Left renal cortex interstitium (tissue), 4 donors: ENCODE data around the gene SULT1A1. TPM values are rescaled to one million over a fixed set of nuclear protein-coding genes. Genes with fewer than 3 reads are reported as not detected.
A peak's percentile ranks its signal among the peaks of the same experiment; 100 is the strongest.
"Not testable (repeated sequence)": the region's sequence is repeated elsewhere in the genome, so short reads cannot be mapped to it uniquely, and the experiment has no call there.

Experiments
- DNase-seq, 4 donors: peaks; one replicate each; pipeline ENCODE4 v3.0.0-alpha.2; 2013; ENCODE audit warnings: low read depth in 4 of 4, low spot score in 2 of 4, missing footprints in 1 of 4
- polyA plus RNA-seq, 4 donors: library from polyadenylated mRNA; unstranded; fragments of 120-200 nt; gene quantifications; one replicate each; pipeline ENCODE4 v1.2.1, GENCODE V29; 2013; ENCODE audit not compliant: insufficient read length in 4 of 4

Gene SULT1A1
- polyA plus RNA-seq, 4 donors = 21.4 to 28.6 (median 26.4) TPM

DNA sequence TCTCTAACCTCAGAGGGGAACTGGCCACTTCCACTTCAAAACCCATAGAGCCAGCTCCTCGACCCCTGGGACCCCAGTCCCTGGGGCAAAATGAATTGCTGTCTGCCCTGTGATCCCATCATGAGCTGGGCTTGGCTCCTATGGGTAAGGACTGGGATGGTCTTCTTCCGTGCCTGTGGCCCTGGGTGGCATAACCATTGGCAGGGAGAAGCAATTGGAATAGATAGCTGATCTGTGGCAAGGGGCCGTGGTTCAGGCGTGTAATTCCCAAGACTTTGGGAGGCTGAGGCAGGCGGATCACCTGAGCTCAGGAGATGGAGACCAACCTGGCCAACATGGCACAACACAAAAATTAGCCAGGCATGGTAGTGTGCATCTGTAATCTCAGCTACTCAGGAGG lies 17.3 kb downstream of the SULT1A1 start:
- no peak for DNase-seq

DNA sequence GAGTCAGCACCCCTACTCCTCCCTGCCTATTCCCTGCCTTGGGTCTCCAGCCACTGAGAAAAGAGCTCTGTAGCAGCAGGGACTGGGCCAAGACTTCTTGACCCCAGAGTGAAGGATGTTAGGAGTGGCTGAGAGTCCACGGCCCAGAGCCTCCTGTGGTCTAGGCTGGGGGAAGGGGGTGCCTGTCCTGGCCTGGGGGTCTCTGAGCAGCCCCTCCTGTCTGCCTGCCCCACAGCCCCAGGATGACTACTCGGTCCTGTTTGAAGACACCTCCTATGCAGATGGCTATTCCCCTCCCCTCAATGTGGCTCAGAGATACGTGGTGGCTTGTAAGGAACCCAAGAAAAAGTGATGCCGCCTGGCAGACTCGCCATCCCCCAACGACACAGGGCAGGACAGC lies 18.5 kb downstream of the SULT1A1 start:
- no peak for DNase-seq

DNA sequence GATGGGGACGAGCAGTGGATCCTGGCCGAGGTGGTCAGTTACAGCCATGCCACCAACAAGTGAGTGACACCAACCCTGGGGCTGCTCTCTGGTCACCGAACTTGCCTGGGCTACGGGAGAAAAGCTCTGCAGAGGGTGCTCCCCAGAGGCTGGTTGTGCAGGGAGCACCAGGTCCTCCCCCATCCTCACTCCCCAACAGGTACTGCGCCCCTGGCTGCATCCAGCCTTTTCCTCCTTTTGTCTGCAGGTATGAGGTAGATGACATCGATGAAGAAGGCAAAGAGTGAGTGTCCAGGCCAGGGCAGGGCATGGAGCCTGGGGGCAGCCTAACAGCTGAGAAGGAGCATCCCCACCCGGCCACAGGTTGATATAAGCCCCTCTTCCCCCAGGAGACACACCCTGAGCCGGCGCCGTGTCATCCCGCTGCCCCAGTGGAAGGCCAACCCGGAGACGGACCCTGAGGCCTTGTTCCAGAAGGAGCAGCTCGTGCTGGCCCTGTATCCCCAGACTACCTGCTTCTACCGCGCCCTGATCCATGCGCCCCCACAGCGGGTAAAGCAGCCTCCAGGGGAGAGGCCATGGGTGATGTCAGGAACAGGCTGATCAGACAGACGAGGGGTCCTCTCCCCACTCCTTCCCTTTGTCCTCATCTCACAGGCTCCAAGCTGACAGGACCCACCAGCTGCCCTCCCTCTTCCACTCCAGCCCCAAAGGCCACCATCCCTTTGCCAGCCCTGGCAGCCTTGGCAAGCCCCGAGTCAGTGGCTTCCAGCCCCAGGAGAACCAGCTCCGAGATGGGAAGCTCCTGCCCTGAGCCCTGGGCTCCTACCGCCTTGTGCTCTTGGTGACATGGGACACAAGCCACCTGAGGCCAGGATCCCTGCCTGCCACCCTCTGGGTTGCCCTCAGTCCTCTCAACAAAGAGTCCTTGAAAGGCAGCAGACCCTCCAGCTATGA lies 19.2 kb downstream of the SULT1A1 start:
- no peak for DNase-seq

DNA sequence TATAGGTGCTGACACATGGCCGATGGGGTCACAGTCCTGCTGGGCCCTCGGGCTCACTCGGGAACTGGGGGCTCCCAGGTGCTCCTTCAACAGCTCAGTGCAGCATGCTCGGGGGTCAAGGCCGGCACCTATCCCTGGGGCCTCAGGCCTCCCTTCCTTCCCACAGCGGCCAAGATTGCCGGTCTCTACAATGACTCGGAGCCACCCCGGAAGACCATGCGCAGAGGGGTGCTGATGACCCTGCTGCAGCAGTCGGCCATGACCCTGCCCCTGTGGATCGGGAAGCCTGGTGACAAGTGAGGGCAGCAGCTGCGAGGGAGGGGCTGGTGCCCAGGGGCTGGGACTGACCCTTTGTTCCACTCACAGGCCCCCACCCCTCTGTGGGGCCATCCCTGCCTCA lies 19.9 kb downstream of the SULT1A1 start:
- DNase-seq = no peak

DNA sequence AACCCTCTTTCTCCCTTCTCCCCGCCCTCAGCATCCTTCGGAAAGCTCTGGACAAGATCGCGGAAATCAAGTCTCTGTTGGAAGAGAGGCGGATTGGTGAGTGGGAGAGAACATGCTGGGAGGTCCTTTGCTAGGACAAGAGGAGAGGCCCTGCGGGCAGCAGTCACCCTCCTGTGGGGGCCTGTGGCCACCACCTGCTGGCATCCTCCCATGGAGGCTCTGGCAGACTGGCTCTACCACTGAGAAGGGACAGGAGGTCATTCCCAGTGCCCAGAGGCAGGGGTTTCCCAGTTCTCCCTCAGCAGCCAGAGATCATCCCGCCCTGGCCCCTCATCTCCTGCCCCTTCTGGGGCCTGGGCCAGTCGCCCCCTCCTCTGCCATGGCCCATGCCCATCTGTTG lies 20.8 kb downstream of the SULT1A1 start:
- DNase-seq = no peak

- DNase-seq = no peak
Measured at GRCh38 chr16:28587386-28587785, 22.5 kb downstream of the SULT1A1 start.

DNA sequence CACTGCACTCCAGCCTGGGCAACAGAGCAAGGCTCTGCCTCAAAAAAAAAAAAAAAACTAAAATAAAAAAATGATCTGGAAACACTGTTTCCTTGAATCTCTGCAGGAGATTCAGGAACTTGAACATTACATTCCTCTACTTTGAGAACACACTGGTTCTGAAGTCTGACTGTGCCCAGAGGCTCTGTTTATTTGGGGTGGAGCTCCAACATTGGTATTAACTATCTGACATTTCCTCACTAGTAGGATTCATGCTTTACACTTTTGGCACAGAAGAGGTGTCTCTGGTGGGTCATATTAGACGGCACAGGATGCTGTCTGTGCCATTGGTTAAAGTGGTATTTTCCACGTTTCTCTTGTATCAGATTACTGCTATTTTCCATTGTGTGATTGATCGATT lies 23.4 kb downstream of the SULT1A1 start:
- DNase-seq = no peak

DNA sequence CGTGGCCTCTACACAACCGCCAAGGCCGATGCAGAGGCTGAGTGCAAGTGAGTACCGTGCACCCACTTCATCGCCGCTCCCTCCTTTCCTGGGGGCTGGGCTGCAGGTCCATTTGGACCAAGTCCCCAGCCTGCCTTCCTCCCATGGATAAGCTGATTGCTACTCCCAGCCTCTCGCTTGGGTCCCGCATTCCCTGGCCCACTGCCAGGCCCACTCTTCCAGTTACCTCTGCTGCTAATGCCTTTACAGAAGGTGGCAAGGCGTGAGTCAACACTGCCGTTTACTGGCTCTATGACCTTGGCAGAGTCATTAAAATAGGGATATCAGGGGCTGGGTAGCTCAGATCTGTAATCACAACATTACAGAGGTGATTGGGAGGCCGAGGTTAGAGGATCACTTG lies 24.2 kb downstream of the SULT1A1 start:
- no peak for DNase-seq

GRCh38 chr16:28580726-28581315 lies 29.0 kb downstream of the SULT1A1 start:
- DNase-seq = no peak

DNA sequence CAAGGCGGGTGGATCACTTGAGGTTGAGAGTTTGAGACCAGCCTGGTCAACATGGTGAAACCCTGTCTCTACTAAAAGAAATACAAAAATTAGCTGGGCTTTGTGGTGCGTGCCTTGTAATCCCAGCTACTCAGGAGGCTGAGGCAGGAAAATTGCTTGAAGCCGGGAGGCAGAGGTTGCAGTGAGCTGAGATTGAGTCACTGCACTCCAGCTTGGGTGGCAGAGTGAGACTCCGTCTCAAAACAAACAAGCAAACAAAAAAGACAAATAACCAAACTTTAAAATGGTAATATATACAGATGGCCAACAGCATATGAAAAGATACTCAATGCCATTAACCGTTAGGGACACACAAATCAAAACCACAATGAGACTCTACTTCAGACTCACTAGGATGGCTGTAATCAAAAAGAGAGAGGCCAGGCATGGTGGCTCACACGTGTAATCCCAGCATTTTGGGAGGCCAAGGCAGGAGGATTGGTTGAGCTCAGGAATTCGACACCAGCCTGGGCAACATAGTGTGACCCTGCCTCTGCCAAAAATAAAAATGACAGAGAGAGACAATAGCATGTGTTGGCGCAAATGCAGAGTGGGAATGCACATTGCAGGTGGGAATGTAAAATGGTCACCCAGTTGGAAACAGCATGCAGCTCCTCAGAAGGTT lies 34.3 kb downstream of the SULT1A1 start:
- DNase-seq = no peak

DNA sequence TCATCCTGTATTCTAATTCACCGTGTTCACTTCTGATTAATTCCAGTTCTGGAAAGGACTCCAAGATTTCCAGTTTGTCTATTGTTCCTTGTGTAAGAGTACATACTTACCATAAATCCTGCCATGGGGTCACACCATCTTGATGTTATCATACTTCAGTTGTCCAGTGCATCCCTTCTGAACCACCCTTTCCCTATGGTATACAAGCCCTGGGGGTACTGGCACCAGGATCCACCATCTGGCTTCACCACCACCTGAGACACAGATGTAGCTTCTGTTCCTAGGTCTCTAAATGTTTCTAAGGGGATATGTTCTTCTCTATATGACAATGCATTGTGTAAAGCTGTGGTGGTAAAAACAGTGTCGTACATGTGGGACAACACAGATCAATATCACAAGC lies 34.9 kb downstream of the SULT1A1 start:
- no peak for DNase-seq

DNA sequence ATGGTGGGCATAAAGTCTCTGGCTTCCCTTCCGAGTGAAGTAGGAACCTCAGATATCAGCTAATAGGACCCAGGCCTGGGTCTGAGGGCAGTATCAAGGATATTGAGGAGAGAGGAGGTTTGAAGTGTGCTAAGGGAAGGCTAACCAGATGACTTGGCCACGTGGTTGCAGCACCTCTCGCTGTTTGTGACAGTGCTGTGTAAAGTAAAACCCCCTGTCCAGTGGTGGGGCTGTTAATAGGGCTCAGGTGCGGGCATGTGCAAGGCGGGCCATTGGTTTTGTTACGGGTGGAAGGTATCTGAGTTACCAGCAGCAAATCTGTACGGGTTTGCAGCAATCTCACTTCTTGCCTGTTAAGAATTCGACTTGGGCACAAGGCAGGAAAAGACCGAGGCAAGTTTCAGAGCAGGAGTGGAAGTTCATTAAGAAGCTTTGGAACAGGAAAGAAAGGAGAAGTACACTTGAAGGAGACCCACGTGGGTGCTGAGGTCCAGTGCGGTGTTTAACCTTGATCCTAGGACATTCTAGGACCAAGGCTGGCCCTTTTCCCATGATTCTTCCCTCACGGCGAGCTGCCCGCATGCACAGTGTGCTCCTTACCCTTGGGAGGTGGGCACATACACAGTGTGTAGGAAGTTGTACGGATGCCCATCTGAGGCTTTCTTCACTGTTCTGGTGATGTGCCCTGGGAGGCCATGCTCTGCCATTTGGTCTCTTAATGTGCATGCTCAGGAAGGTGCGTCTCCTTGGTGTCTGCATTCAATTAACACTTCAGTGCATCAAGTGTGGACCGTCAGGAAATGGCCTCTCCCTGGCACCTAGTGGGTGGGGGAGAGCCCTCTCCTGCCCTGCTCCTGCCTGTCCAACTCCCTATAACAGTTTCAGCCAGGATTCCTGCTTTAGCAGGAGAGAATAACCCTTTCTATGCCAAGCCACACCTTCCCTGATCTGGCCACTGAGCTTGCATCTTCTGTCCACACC lies 35.8 kb downstream of the SULT1A1 start:
- DNase-seq = no peak

DNA sequence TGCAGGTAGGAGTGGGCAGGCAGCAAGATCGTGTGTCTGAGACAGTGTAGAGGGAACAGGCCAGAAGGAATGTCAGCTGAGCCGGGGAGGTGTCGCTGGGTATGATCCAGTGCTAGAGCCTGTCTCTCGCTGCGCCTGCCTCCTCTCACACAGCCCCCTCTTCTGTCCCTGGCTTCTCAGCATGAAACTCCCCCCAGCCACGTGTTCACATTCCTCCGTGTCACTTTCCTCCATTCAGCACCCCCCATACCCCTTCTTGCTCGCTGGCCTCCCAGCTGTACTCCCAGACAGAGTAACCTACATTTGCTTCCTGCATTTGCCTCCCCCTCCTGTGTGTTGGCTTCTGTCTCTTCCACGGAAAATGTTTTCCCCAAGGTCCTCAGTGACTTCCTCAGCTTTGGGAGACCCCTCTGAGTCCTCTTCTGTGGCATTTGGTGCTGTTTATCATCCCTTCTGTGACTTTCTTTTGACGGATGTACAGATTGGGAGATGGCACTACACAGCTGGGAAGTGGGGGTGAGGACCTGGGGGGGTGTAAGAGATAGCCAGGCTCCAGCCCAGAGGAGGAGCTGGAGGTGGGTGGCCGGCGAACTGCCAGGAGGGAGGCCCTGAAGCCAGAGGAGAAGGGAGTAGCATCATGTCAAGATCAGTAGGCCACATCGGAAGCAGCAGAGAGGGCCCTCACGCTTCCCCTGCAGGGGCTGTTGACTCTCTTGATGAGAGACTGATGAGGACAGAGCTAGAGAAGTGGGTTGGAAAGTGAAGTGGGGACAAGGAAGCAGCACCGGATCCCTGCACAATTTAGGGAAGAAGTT lies 36.9 kb downstream of the SULT1A1 start:
- DNase-seq = peak; percentile 41 to 70 (median 56)

- DNase-seq = no peak
Measured at GRCh38 chr16:28569968-28570752, 39.7 kb downstream of the SULT1A1 start.

- no peak for DNase-seq
Measured at GRCh38 chr16:28569021-28569420, 40.8 kb downstream of the SULT1A1 start.

DNA sequence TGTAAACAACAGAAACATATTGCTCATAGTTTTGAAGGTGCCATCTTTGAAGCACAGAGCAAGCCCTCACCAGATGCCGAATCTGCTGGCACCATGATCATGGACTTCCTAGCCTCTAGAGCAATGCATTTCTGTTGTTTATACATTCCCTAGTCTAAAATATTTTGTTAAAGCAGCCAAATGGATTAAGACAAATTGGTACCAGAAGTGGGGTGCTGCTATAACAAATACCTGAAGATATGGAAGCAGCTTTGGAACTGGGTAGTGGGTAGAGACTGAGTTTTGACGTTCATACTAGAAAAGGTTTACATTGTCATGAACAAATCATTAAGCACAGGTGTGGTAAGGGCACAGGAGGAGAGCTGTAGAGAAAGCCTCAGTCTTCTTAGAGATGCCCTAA lies 42.6 kb downstream of the SULT1A1 start:
- DNase-seq = no peak

- DNase-seq = not testable (repeated sequence)
Measured at GRCh38 chr16:28566233-28566925, 43.5 kb downstream of the SULT1A1 start.

GRCh38 chr16:28563218-28563617 lies 46.6 kb downstream of the SULT1A1 start:
- DNase-seq = no peak
